Stimulated activated CD4-positive, alpha-beta T cell treated with anti-CD3 and anti-CD28 coated beads, Interleukin-15, amount 100 ng/mL, for 48 hours (primary cell): Measurements from ENCODE around the gene AIFM1.

Source experiments
- DNase-seq, 2 donors: peaks; one replicate each; pipeline ENCODE4 v3.0.0-alpha.2; 2020; ENCODE audit warnings: low read depth in 2 of 2

AIFM1 gene

GRCh38 chrX:130170752-130171445 lies 5.3 kb upstream of the AIFM1 start:
- peak in 1 of 2 donors; percentile 45 for DNase-seq

- no peak for DNase-seq
Measured at GRCh38 chrX:130167040-130167439, 1.4 kb upstream of the AIFM1 start.

GRCh38 chrX:130166503-130166777 lies 799 bp upstream of the AIFM1 start:
- DNase-seq = no peak

GRCh38 chrX:130165181-130165702 lies 399 bp downstream of the AIFM1 start:
- no peak for DNase-seq

- no peak for DNase-seq
Measured at GRCh38 chrX:130163398-130163797, 2.2 kb downstream of the AIFM1 start.

GRCh38 chrX:130162094-130162735 lies 3.4 kb downstream of the AIFM1 start:
- no peak for DNase-seq

GRCh38 chrX:130159776-130160175 lies 5.9 kb downstream of the AIFM1 start:
- no peak for DNase-seq

GRCh38 chrX:130158311-130158710 lies 7.3 kb downstream of the AIFM1 start:
- DNase-seq = no peak

GRCh38 chrX:130155564-130155963 lies 10.1 kb downstream of the AIFM1 start:
- DNase-seq = no peak

- no peak for DNase-seq
Measured at GRCh38 chrX:130147631-130148030, 18.0 kb downstream of the AIFM1 start.

- DNase-seq = no peak
Measured at GRCh38 chrX:130145123-130145522, 20.5 kb downstream of the AIFM1 start.

- DNase-seq = no peak
Measured at GRCh38 chrX:130144509-130144908, 21.1 kb downstream of the AIFM1 start.

GRCh38 chrX:130139474-130140201 lies 26.0 kb downstream of the AIFM1 start:
- no peak for DNase-seq

GRCh38 chrX:130136961-130137360 lies 28.7 kb downstream of the AIFM1 start:
- DNase-seq = no peak

GRCh38 chrX:130136496-130136895 lies 29.1 kb downstream of the AIFM1 start:
- DNase-seq = no peak

- DNase-seq = no peak
Measured at GRCh38 chrX:130130990-130131389, 34.7 kb downstream of the AIFM1 start.

GRCh38 chrX:130125091-130125874 lies 40.4 kb downstream of the AIFM1 start:
- no peak for DNase-seq

- no peak for DNase-seq
Measured at GRCh38 chrX:130124577-130124976, 41.1 kb downstream of the AIFM1 start.

GRCh38 chrX:130121505-130121800 lies 44.2 kb downstream of the AIFM1 start:
- no peak for DNase-seq

- DNase-seq = peak; percentile 32 to 54
Measured at GRCh38 chrX:130120746-130121504, 44.7 kb downstream of the AIFM1 start.

- no peak for DNase-seq
Measured at GRCh38 chrX:130120321-130120731, 45.3 kb downstream of the AIFM1 start.
